OCI-LY1 (cell line): Measurements from ENCODE around the gene ACSL1.

ENCODE experiments used
- H2AFZ ChIP-seq: fragments of 200-600 bp; sonication (generic), shearing (Covaris generic); 2 replicates; pipeline ENCODE4 v1.6.0; 2014; ENCODE audit warnings: antibody characterized with exemption, mild to moderate bottlenecking, low read length
- H3F3A ChIP-seq: fragments of 200-600 bp; sonication (generic), shearing (Covaris generic); 2 replicates; pipeline ENCODE4 v1.6.0; 2014; ENCODE audit warnings: mild to moderate bottlenecking, antibody characterized with exemption, low read length, moderate library complexity; ENCODE audit not compliant: insufficient read depth
- H3K27ac ChIP-seq: fragments of 200-600 bp; sonication (generic); 2 replicates; pipeline ENCODE4 v1.5.1; 2014; ENCODE audit warnings: low read length, mixed run types, mild to moderate bottlenecking, low read depth; ENCODE audit not compliant: poor library complexity, severe bottlenecking
- H3K27me3 ChIP-seq: fragments of 200-600 bp; sonication (generic); 2 replicates; pipeline ENCODE4 v1.6.0; 2014; ENCODE audit warnings: antibody characterized with exemption, mild to moderate bottlenecking, low read length, moderate library complexity; ENCODE audit not compliant: insufficient read depth
- H3K36me3 ChIP-seq: fragments of 200-600 bp; sonication (generic); 2 replicates; pipeline ENCODE4 v1.6.1; 2014; ENCODE audit warnings: mild to moderate bottlenecking, antibody characterized with exemption, low read length, moderate library complexity, mixed read lengths; ENCODE audit not compliant: insufficient read depth
- H3K4me1 ChIP-seq: fragments of 200-600 bp; sonication (generic); 2 replicates; pipeline ENCODE4 v1.5.1; 2014; ENCODE audit warnings: mild to moderate bottlenecking, low read length, moderate library complexity; ENCODE audit not compliant: insufficient read depth, severe bottlenecking
- H3K4me2 ChIP-seq: fragments of 200-600 bp; sonication (generic), shearing (Covaris generic); 2 replicates; pipeline ENCODE4 v1.6.1; 2014; ENCODE audit warnings: low read length
- H3K4me3 ChIP-seq: fragments of 200-600 bp; sonication (generic); 2 replicates; pipeline ENCODE4 v1.5.1; 2014; ENCODE audit warnings: low read length, low read depth, mild to moderate bottlenecking, mixed read lengths; ENCODE audit not compliant: poor library complexity, severe bottlenecking
- H3K79me2 ChIP-seq: fragments of 200-600 bp; shearing (Covaris generic); 2 replicates; pipeline ENCODE4 v1.6.1; 2016; ENCODE audit warnings: mixed run types, low read length, mixed read lengths; ENCODE audit not compliant: insufficient read depth
- H3K9ac ChIP-seq: fragments of 200-600 bp; sonication (generic), shearing (Covaris generic); 2 replicates; pipeline ENCODE4 v1.6.1; 2014; ENCODE audit warnings: mild to moderate bottlenecking, low read length, mixed read lengths
- H3K9me2 ChIP-seq: fragments of 200-600 bp; sonication (generic), shearing (Covaris generic); 2 replicates; pipeline ENCODE4 v1.6.1; 2014; ENCODE audit warnings: low read depth, mild to moderate bottlenecking, low read length, mixed read lengths
- H3K9me3 ChIP-seq: fragments of 200-600 bp; shearing (Covaris generic); 2 replicates; pipeline ENCODE4 v1.6.1; 2014; ENCODE audit warnings: low read length, mixed read lengths
- H4K20me1 ChIP-seq: fragments of 200-600 bp; sonication (generic), shearing (Covaris generic); 2 replicates; pipeline ENCODE4 v1.6.0; 2016; ENCODE audit warnings: mild to moderate bottlenecking, low read length; ENCODE audit not compliant: insufficient read depth
- CTCF ChIP-seq: fragments of 200-600 bp; sonication (generic), shearing (Covaris generic); IDR thresholded peaks from 2 replicates; pipeline ENCODE4 v1.5.1; 2017; ENCODE audit warnings: mild to moderate bottlenecking, antibody characterized with exemption, low read length, moderate library complexity, mixed read lengths
- EZH2 ChIP-seq: fragments of 200-600 bp; sonication (generic), shearing (Covaris generic); IDR thresholded peaks from 2 replicates; pipeline ENCODE4 v1.8.0; 2017; ENCODE audit warnings: borderline replicate concordance, mixed run types, mild to moderate bottlenecking, antibody characterized with exemption, low read length, moderate library complexity, mixed read lengths

The ACSL1 gene

GRCh38 chr4:184856277-184856609 is 30.5 kb upstream of the ACSL1 start:
- no peak overlapping the region for H3K27ac ChIP-seq
- no peaks in the 10 kb centered on the region for H3K9me2 ChIP-seq
- H3K27me3 ChIP-seq: no peaks in the 10 kb centered on the region
- no peaks in the 10 kb centered on the region for H4K20me1 ChIP-seq
- H3K9ac ChIP-seq: no peak overlapping the region
- no peaks in the 10 kb centered on the region for H3K79me2 ChIP-seq
- no peak overlapping the region for H3K4me2 ChIP-seq
- H3K36me3 ChIP-seq: no peaks in the 10 kb centered on the region
- H2AFZ ChIP-seq: no peak overlapping the region
- no peak overlapping the region for H3K4me3 ChIP-seq
- no peaks in the 10 kb centered on the region for H3K9me3 ChIP-seq
- TF ChIP-seq EZH2: no peak
- no peak for TF ChIP-seq CTCF
- no peaks in the 10 kb centered on the region for H3F3A ChIP-seq
- peaks cover 16% of the 10 kb centered on the region for H3K4me1 ChIP-seq

- no peak overlapping the region for H3K4me3 ChIP-seq
- no peaks in the 10 kb centered on the region for H3K9me3 ChIP-seq
- H3K9ac ChIP-seq: no peak overlapping the region
- no peak for TF ChIP-seq EZH2
- TF ChIP-seq CTCF: no peak
- no peaks in the 10 kb centered on the region for H3K36me3 ChIP-seq
- H3K4me1 ChIP-seq: peaks cover 24% of the 10 kb centered on the region
- H3K4me2 ChIP-seq: no peak overlapping the region; the same call in 1 of the 2 replicates
- H3K27me3 ChIP-seq: no peaks in the 10 kb centered on the region
- no peak overlapping the region for H3K27ac ChIP-seq
- H4K20me1 ChIP-seq: no peaks in the 10 kb centered on the region
- no peaks in the 10 kb centered on the region for H3K9me2 ChIP-seq
- no peaks in the 10 kb centered on the region for H3F3A ChIP-seq
- no peaks in the 10 kb centered on the region for H3K79me2 ChIP-seq
- H2AFZ ChIP-seq: no peak overlapping the region
These were observed 28.9 kb upstream of the ACSL1 start for GRCh38 chr4:184854673-184855072.

- H3K9me3 ChIP-seq: no peaks in the 10 kb centered on the region
- H3K27ac ChIP-seq: no peak overlapping the region
- H4K20me1 ChIP-seq: no peaks in the 10 kb centered on the region
- H2AFZ ChIP-seq: no peak overlapping the region
- no peak overlapping the region for H3K4me3 ChIP-seq
- no peaks in the 10 kb centered on the region for H3K79me2 ChIP-seq
- no peaks in the 10 kb centered on the region for H3K9me2 ChIP-seq
- H3K9ac ChIP-seq: no peak overlapping the region
- H3K4me1 ChIP-seq: peaks cover 24% of the 10 kb centered on the region
- no peaks in the 10 kb centered on the region for H3F3A ChIP-seq
- H3K27me3 ChIP-seq: no peaks in the 10 kb centered on the region
- H3K36me3 ChIP-seq: no peaks in the 10 kb centered on the region
- H3K4me2 ChIP-seq: no peak overlapping the region
- TF ChIP-seq EZH2 (no peak), CTCF (no peak)
These were observed 27.7 kb upstream of the ACSL1 start for GRCh38 chr4:184853436-184853835.
